HEK293T (cell line): Measurements from ENCODE around the gene KCNN3.

ENCODE experiments used
- CTCF ChIA-PET: fragments of 350-600 bp; formaldehyde crosslinking; extraction: SDS; loops from one replicate; lab custom pipeline; 2021; ENCODE audit warnings: antibody characterized with exemption, inconsistent platforms; lab: Yijun Ruan, JAX
- POLR2A ChIA-PET: fragments of 350-600 bp; formaldehyde crosslinking; extraction: SDS; loops from one replicate; lab custom pipeline; 2020; ENCODE audit warnings: antibody characterized with exemption, inconsistent platforms; lab: Yijun Ruan, JAX
- DNase-seq: peaks from one replicate; pipeline ENCODE4 v3.0.0; 2012; ENCODE audit warnings: mixed read lengths; ENCODE audit errors: extremely low spot score
- ARNT ChIP-seq: fragments of 450-650 bp; IDR thresholded peaks from 2 replicates; pipeline ENCODE4 v1.6.1; 2017; ENCODE audit warnings: mild to moderate bottlenecking
- BHLHE40 ChIP-seq: fragments of 450-650 bp; IDR thresholded peaks from 2 replicates; pipeline ENCODE4 v1.6.1; 2016; ENCODE audit warnings: mild to moderate bottlenecking, moderate library complexity, borderline replicate concordance
- CTBP1 ChIP-seq: fragments of 450-650 bp; IDR thresholded peaks from 2 replicates; pipeline ENCODE4 v1.6.1; 2016; ENCODE audit warnings: borderline replicate concordance
- ELF4 ChIP-seq: fragments of 450-650 bp; IDR thresholded peaks from 2 replicates; pipeline ENCODE4 v1.6.1; 2017; ENCODE audit warnings: antibody characterized with exemption
- FOXA1 ChIP-seq: fragments of 450-650 bp; IDR thresholded peaks from 2 replicates; pipeline ENCODE4 v1.6.1; 2016; ENCODE audit warnings: mild to moderate bottlenecking
- FOXK2 ChIP-seq: fragments of 450-650 bp; IDR thresholded peaks from 2 replicates; pipeline ENCODE4 v1.6.1; 2016; ENCODE audit warnings: mild to moderate bottlenecking
- FOXM1 ChIP-seq: fragments of 450-650 bp; IDR thresholded peaks from 2 replicates; pipeline ENCODE4 v1.6.1; 2017; ENCODE audit warnings: mild to moderate bottlenecking, borderline replicate concordance
- HDGF ChIP-seq: fragments of 450-650 bp; IDR thresholded peaks from 2 replicates; pipeline ENCODE4 v1.6.1; 2017; ENCODE audit warnings: antibody characterized with exemption, borderline replicate concordance
- L3MBTL2 ChIP-seq: fragments of 450-650 bp; conservative IDR thresholded peaks from 2 replicates; pipeline ENCODE4 v1.6.1; 2016; ENCODE audit warnings: mild to moderate bottlenecking
- LEF1 ChIP-seq: fragments of 450-650 bp; IDR thresholded peaks from 2 replicates; pipeline ENCODE4 v1.6.1; 2017; ENCODE audit warnings: mild to moderate bottlenecking, borderline replicate concordance
- NFRKB ChIP-seq: fragments of 450-650 bp; IDR thresholded peaks from 2 replicates; pipeline ENCODE4 v1.6.1; 2016; ENCODE audit warnings: mild to moderate bottlenecking, moderate library complexity
- SP1 ChIP-seq: fragments of 450-650 bp; IDR thresholded peaks from 2 replicates; pipeline ENCODE4 v1.6.1; 2017
- SUZ12 ChIP-seq: fragments of 450-650 bp; IDR thresholded peaks from 2 replicates; pipeline ENCODE4 v1.6.1; 2016; ENCODE audit warnings: mild to moderate bottlenecking
- TARDBP ChIP-seq: fragments of 450-650 bp; IDR thresholded peaks from 2 replicates; pipeline ENCODE4 v1.6.1; 2016
- ZNF384 ChIP-seq: fragments of 450-650 bp; IDR thresholded peaks from 2 replicates; pipeline ENCODE4 v1.6.1; 2016
- TF ChIP-seq, protein P1 (sequence below): fragments of 450-650 bp; IDR thresholded peaks from 2 replicates; pipeline ENCODE4 v1.6.1; 2016

Gene KCNN3

DNA sequence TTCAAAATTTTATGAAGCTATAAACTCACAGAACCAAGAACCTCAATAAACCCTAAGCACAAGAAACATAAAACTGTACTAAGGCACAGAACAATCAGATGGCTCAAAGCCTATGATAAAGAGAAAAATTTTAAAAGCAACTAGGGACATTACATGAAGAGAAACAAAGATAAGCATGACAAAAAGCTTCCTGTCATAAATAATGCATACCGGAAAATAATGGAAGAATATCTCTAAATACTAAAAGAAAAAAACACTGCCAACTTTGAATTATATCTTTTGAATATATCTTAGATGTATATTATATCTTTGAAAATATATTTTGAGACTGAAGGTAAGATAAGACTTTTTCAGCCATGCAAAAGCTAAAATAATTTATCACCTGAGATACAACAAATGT lies 21.4 kb upstream of the KCNN3 start:
- TF ChIP-seq HDGF = no peak
- no peak for TF ChIP-seq FOXK2
- TF ChIP-seq TARDBP = no peak
- TF ChIP-seq NFRKB = no peak
- TF ChIP-seq BHLHE40 = no peak
- no peak for TF ChIP-seq L3MBTL2
- TF ChIP-seq, protein P1, sequence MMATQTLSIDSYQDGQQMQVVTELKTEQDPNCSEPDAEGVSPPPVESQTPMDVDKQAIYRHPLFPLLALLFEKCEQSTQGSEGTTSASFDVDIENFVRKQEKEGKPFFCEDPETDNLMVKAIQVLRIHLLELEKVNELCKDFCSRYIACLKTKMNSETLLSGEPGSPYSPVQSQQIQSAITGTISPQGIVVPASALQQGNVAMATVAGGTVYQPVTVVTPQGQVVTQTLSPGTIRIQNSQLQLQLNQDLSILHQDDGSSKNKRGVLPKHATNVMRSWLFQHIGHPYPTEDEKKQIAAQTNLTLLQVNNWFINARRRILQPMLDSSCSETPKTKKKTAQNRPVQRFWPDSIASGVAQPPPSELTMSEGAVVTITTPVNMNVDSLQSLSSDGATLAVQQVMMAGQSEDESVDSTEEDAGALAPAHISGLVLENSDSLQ = no peak
- ChIA-PET CTCF (interaction anchor here (0.6 to 1.6 kb wide), 3 partner anchors 10 to 154 kb away, joined by 3 to 6 read pairs (median 3); no protein-coding TSS in a partner anchor), POLR2A (interaction anchor here (1.9 kb wide), 1 partner anchor 45 kb away, joined by 6 read pairs; the partner anchor contains the start of gene PMVK)
- no peak for DNase-seq

DNA sequence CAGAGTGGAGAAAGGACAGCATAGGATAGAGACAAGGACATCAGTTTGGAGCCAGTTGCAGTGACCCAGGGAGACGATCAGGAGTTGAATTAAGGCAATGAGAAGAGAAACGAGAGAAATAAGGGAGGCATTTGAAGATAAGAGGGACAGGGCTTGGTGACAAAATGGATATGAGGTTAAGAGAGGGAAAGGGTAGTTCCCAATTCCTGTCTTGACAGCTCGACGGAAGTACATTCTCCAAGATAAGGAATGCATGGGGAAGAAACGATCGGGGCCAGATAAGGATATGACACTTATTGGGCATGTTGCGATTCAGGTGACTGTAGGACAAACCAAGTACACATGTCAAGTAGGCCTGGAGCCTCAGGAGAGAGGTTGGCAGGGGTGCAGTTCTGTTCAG lies 18.7 kb upstream of the KCNN3 start:
- DNase-seq = no peak
- ChIA-PET POLR2A (no interaction called here), CTCF (no interaction called here)
- TF ChIP-seq BHLHE40 = no peak
- TF ChIP-seq LEF1 = no peak
- TF ChIP-seq NFRKB = no peak
- TF ChIP-seq HDGF = no peak
- TF ChIP-seq ARNT = no peak
- no peak for TF ChIP-seq L3MBTL2
- TF ChIP-seq SP1 = no peak
- TF ChIP-seq ZNF384 = no peak
- TF ChIP-seq, protein P1 = no peak
- no peak for TF ChIP-seq TARDBP
- no peak for TF ChIP-seq FOXM1
- no peak for TF ChIP-seq CTBP1

DNA sequence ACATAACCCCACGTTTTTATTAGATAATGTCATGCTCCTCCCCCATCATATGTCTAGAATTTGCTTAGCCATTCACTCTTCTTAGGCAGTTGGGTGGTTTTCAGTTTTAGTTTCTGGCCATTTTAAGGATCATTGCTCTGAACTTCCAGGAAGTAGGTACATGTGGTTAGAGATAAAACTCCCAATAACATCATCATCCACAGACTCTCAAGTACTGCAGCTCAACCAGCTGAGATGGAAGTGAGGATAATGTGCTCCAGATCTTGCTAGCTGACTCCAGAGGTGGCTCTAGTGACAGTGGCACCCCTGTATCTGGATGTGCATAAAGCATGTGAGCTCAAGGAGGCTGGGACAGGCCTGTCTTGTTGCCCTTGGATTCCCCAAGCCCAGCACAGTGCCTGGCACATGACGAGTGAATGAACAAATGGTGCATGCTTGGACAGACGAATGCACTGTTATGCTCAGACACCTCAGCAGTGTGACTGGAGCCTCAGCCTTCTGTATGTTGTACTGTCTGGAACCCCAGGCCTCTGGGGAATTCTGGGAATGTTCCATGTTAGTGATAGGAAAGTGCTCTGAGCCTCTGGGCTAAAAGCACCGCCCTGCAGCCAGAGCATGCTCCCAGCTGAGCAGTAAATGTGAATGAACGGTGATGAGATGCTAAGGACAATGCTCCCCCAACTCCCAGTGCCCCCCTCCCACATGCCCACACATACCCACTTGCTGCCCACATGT lies 16.4 kb upstream of the KCNN3 start:
- POLR2A ChIA-PET = no interaction called here
- DNase-seq = no peak
- TF ChIP-seq FOXK2 = no peak
- no peak for TF ChIP-seq ELF4
- TF ChIP-seq HDGF = no peak
- TF ChIP-seq TARDBP = no peak
- TF ChIP-seq LEF1 = no peak
- no peak for TF ChIP-seq ZNF384
- TF ChIP-seq BHLHE40 = no peak
- TF ChIP-seq CTBP1 = no peak
- TF ChIP-seq SP1 = no peak
- TF ChIP-seq, protein P1 = no peak
- TF ChIP-seq NFRKB = no peak
- TF ChIP-seq ARNT = no peak
- no peak for TF ChIP-seq SUZ12
- no peak for TF ChIP-seq FOXA1
- TF ChIP-seq L3MBTL2 = no peak
- TF ChIP-seq FOXM1 = no peak
- CTCF ChIA-PET = no interaction called here

DNA sequence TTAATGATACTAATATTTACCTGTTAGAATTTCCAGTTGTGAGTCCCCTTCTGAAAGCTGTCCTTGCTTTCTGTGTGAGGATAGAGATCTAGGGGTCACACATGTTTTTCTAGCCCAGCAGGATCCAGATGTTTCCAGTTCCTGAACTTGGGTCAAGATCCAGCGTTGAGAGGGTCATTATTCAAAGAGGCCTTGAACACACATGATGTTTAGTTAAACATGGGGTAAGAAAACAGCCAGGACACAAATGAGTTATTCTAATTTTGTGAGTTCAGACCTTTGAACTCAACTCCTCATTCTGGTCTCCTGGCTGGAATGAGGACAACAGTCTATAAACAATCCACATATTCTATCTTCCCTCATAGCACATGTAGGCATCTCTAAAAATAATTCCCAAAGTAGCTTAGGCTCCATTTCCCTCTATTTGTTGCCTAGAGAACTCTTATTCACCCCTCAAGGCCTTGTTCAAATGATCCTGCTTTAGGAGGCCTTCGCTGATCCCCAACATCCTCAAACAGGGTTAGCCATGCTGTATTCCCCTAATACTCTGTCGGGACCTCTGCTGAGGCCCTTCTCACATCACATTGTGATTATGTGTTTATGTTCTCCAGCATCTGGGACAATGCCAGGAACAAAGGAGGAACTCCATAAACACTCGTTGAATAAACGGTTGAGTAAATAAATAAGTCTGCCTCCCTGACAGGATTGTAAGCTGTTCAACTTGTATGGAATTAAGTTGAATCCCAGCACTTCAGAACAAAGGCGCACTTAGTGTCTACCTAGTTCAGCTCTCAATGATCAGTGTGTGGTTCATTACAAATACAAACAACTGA lies 15.0 kb upstream of the KCNN3 start:
- DNase-seq = no peak
- ChIA-PET CTCF (no interaction called here), POLR2A (no interaction called here)
- TF ChIP-seq HDGF (no peak), L3MBTL2 (no peak), FOXM1 (no peak), NFRKB (no peak), ARNT (no peak), LEF1 (no peak), BHLHE40 (no peak), ELF4 (no peak), FOXA1 (no peak), ZNF384 (no peak), FOXK2 (no peak), TARDBP (no peak), CTBP1 (no peak), SUZ12 (no peak), SP1 (no peak)
- TF ChIP-seq, protein P1 = no peak
